Measurements from ENCODE around the gene STARD3. TPM values are rescaled to one million over a fixed set of nuclear protein-coding genes. Genes with fewer than 3 reads are reported as not detected.
"Not testable (repeated sequence)": the region's sequence is repeated elsewhere in the genome, so short reads cannot be mapped to it uniquely, and the experiment has no call there.

STARD3 gene
- total RNA-seq, 1 donor from 2014 or later, result 76.6 TPM

DNA sequence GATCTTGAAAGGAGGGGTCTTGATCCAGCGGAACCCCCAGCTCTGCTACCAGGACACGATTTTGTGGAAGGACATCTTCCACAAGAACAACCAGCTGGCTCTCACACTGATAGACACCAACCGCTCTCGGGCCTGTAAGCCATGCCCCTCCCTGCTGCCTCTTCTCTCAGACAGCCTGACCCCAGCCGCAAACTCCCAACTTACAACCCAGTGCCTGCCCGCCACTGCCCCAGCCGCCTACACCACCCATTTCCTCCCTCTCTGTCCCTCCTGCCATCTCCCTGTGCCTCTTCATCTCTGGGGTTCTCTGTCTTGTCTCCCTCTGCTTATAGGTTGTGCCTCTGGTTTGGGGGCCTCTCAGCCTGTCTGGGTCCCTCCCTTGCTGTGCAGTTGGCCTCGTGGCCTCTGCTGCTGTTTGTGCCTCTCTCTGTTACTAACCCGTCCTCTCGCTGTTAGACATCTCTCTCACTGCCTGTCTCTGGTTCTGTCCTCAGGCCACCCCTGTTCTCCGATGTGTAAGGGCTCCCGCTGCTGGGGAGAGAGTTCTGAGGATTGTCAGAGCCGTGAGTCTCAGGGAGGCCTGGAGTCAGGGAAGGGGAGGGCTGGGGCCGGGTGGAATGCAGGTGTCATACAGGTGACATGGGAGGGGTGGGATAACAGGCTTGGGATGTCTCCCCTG lies 72.5 kb downstream of the STARD3 start:
- Histone ChIP-seq H3K27me3 (ENCODE audit: low read depth) (no peaks in the 10 kb centered on the region), H3K9me3 (no peaks in the 10 kb centered on the region), H3K4me1 (peaks cover 28% of the 10 kb centered on the region), H3K4me3 (no peak overlapping the region), H3K36me3 (peaks cover 74% of the 10 kb centered on the region), H3K27ac (no peak overlapping the region)
- no peak for ATAC-seq
- intact Hi-C loops (cut with DNase I), result no loop called here
- DNase-seq, result no peak
- TF ChIP-seq, protein P1, sequence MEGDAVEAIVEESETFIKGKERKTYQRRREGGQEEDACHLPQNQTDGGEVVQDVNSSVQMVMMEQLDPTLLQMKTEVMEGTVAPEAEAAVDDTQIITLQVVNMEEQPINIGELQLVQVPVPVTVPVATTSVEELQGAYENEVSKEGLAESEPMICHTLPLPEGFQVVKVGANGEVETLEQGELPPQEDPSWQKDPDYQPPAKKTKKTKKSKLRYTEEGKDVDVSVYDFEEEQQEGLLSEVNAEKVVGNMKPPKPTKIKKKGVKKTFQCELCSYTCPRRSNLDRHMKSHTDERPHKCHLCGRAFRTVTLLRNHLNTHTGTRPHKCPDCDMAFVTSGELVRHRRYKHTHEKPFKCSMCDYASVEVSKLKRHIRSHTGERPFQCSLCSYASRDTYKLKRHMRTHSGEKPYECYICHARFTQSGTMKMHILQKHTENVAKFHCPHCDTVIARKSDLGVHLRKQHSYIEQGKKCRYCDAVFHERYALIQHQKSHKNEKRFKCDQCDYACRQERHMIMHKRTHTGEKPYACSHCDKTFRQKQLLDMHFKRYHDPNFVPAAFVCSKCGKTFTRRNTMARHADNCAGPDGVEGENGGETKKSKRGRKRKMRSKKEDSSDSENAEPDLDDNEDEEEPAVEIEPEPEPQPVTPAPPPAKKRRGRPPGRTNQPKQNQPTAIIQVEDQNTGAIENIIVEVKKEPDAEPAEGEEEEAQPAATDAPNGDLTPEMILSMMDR (IDR thresholded peaks at IDR 0.05), result no peak

DNA sequence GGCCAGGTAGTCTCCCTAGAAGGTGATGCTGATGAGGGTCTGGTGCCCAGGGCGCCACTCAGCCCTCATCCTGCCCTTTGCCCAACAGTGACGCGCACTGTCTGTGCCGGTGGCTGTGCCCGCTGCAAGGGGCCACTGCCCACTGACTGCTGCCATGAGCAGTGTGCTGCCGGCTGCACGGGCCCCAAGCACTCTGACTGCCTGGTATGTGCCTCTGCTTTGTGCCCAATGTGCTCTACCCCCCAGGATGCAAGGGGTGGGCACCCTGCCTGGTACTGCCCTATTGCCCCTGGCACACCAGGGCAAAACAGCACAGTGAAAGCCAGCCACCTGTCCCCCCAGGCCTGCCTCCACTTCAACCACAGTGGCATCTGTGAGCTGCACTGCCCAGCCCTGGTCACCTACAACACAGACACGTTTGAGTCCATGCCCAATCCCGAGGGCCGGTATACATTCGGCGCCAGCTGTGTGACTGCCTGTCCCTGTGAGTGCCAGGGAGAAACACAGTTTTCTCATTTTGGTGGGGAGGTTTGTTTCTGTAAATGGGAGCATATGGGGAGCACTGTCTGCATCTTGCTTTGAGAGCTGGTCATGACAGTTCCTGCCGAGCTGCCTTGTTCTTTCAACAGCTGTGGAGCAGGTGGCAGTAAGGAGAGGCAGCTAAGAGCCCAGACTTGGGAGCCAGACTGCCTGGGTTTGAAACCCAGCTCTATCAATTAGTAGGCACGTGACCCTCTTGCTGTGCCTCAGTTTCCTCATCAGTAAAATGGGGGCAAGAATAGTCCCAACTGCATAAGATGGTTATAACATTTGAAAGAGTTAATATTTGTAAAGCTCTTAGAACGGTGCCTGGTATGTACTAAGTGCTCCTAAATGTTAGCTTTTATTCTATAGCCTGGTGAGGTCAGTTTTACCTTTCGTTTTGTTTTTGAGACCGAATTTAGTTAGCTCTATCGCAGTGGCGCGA lies 73.3 kb downstream of the STARD3 start:
- Histone ChIP-seq H3K4me1 (peaks cover 22% of the 10 kb centered on the region), H3K4me3 (no peak overlapping the region), H3K27ac (no peak overlapping the region), H3K9me3 (no peaks in the 10 kb centered on the region), H3K36me3 (peaks cover 82% of the 10 kb centered on the region), H3K27me3 (ENCODE audit: low read depth) (no peaks in the 10 kb centered on the region)
- intact Hi-C loops (cut with DNase I), result no loop called here
- DNase-seq (no peak), ATAC-seq (no peak)
- TF ChIP-seq, protein P1 (IDR thresholded peaks at IDR 0.05), result no peak

DNA sequence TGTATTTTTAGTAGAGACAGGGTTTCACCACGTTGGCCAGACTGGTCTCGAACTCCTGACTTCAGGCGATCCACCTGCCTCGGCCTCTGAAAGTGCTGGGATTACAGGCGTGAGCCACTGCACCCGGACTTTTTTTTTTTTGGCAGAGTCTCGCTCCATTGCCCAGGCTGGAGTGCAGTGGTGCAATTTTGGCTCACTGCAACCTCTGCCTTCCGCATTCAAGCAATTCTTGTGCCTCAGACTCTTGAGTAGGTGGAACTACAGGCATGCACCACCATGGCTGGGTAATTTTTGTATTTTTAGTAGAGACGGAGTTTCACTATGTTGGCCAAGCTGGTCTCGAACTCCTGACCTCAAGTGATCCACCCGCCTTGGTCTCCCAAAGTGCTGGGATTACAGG lies 74.1 kb downstream of the STARD3 start:
- H3K4me1 ChIP-seq, result peaks cover 15% of the 10 kb centered on the region
- intact Hi-C loops (cut with DNase I); DNase-seq; H3K4me3 ChIP-seq; H3K27me3 ChIP-seq (ENCODE audit: low read depth); H3K9me3 ChIP-seq; H3K27ac ChIP-seq; ATAC-seq: not testable (repeated sequence)
- peaks cover 90% of the 10 kb centered on the region for H3K36me3 ChIP-seq

DNA sequence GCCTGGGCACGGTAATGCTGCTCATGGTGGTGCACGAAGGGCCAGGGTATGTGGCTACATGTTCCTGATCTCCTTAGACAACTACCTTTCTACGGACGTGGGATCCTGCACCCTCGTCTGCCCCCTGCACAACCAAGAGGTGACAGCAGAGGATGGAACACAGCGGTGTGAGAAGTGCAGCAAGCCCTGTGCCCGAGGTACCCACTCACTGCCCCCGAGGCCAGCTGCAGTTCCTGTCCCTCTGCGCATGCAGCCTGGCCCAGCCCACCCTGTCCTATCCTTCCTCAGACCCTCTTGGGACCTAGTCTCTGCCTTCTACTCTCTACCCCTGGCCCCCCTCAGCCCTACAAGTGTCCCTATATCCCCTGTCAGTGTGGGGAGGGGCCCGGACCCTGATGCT lies 74.9 kb downstream of the STARD3 start:
- Histone ChIP-seq H3K4me3 (no peak overlapping the region), H3K36me3 (peaks cover 96% of the 10 kb centered on the region), H3K27me3 (ENCODE audit: low read depth) (no peaks in the 10 kb centered on the region), H3K4me1 (peaks cover 9% of the 10 kb centered on the region), H3K27ac (no peak overlapping the region), H3K9me3 (no peaks in the 10 kb centered on the region)
- TF ChIP-seq, protein P1 (IDR thresholded peaks at IDR 0.05), result no peak
- ATAC-seq (no peak), DNase-seq (no peak)
- intact Hi-C loops (cut with DNase I), result no loop called here

Other genes with a start within 250 kb of the STARD3 start
- 25.4 TPM for gene FBXL20, start 235.5 kb upstream of the STARD3 start, total RNA-seq
- 33.6 TPM for gene MED1, start 185.9 kb upstream of the STARD3 start, total RNA-seq
- 53.7 TPM for gene CDK12, start 175.7 kb upstream of the STARD3 start, total RNA-seq
- not detected for gene NEUROD2, start 29.2 kb upstream of the STARD3 start, total RNA-seq
- gene PPP1R1B, start 10.2 kb upstream of the STARD3 start, total RNA-seq, result 23.9 TPM
- 3.7 TPM for gene TCAP, start 28.2 kb downstream of the STARD3 start, total RNA-seq
- gene PNMT, start 31.3 kb downstream of the STARD3 start, total RNA-seq, result 3.9 TPM
- 20.7 TPM for gene PGAP3, start 50.9 kb downstream of the STARD3 start, total RNA-seq
- 96.1 TPM for gene ERBB2, start 62.9 kb downstream of the STARD3 start, total RNA-seq
- 46.4 TPM for gene MIEN1, start 93.4 kb downstream of the STARD3 start, total RNA-seq
- 34.5 TPM for gene GRB7, start 100.8 kb downstream of the STARD3 start, total RNA-seq
- gene IKZF3, start 227.2 kb downstream of the STARD3 start, total RNA-seq, result 7.1 TPM
- gene ZPBP2, start 231.1 kb downstream of the STARD3 start, total RNA-seq, result not detected

Data from lower lobe of right lung (tissue), 2 donors.